LNCAP (cell line): Measurements from ENCODE around the gene HTR5A.

ENCODE experiments used
- CTCF ChIP-seq: fragments of 450-650 bp; IDR thresholded peaks from 2 replicates; pipeline ENCODE4 v1.5.1; 2017; ENCODE audit warnings: mild to moderate bottlenecking

HTR5A gene

GRCh38 chr7:155069992-155070751 is at the start of gene HTR5A:
Gene HTR5A (plus strand): TSS chr7:155070324. CDS start chr7:155070900, 576 bp downstream.
- TF ChIP-seq CTCF = no peak

GRCh38 chr7:155020996-155021395 is 49.1 kb upstream of the HTR5A start:
- no peak for TF ChIP-seq CTCF

GRCh38 chr7:155021699-155022145 is 48.4 kb upstream of the HTR5A start:
- no peak for TF ChIP-seq CTCF

- TF ChIP-seq CTCF = no peak
Measured at GRCh38 chr7:155027879-155028278, 42.2 kb upstream of the HTR5A start.

GRCh38 chr7:155032978-155033377 is 37.1 kb upstream of the HTR5A start:
- no peak for TF ChIP-seq CTCF

- no peak for TF ChIP-seq CTCF
Measured at GRCh38 chr7:155038335-155038734, 31.8 kb upstream of the HTR5A start.

- no peak for TF ChIP-seq CTCF
Measured at GRCh38 chr7:155043756-155044155, 26.4 kb upstream of the HTR5A start.

GRCh38 chr7:155048006-155048405 is 22.1 kb upstream of the HTR5A start:
- no peak for TF ChIP-seq CTCF
